Fibroblast of upper back skin (primary cell): ENCODE data around the gene GRM4.
A peak's percentile ranks its signal among the peaks of the same experiment; 100 is the strongest.
"Not testable (repeated sequence)": the region's sequence is repeated elsewhere in the genome, so short reads cannot be mapped to it uniquely, and the experiment has no call there.

Experiments used
- DNase-seq: peaks from one replicate; pipeline ENCODE4 v3.0.0-alpha.2; 2013

The GRM4 gene

DNA sequence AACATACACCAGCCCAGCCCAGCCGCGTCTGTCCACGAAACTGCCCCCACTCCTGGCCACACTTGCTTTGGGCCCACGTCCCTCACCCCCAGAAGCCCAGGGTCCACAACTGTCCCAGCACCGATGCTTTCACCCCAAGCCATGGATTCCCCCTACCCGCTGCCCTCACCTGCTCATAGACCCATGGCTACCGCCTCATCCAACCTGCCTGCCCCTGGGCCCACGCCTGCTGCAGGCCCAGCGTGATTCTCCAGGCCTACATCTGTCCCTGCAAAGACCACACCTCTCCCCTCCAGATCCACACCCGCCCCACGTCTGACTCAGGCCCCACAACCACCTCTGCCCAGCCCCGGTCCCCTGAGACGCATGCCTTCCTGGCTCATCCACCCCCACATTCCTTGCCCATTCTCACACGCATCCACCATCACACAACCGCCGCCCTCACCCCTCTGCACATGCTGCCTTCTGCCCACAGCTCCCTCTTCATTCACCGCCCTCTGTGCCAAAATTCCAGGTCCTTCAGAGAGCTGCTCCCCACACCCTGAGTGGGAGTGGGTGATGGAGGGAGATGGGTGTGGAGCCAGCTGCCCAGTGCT, 86.7 kb downstream of the GRM4 start:
- DNase-seq, result peak; percentile 39

DNA sequence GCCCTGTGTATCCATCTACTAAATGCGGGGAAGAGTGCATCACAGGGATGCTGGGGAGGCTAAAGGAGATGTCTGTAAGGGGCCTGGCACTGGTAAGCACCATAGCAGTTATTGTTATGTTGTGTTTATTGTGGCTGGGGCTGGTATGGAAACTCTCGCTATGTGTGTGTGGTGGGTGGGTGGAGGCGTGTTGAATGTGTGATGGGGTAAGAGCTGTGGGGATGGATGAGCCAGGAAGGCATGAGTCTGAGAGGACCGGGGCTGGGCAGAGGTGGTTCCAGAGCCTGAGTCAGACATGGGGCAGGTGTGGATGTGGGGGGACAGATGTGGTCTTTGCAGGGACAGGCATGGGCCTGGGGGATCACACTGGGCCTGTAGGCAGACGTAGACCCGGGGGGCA, 88.1 kb downstream of the GRM4 start:
- no peak for DNase-seq

GRCh38 chr6:34057191-34057590, 88.7 kb downstream of the GRM4 start:
- DNase-seq, result no peak

DNA sequence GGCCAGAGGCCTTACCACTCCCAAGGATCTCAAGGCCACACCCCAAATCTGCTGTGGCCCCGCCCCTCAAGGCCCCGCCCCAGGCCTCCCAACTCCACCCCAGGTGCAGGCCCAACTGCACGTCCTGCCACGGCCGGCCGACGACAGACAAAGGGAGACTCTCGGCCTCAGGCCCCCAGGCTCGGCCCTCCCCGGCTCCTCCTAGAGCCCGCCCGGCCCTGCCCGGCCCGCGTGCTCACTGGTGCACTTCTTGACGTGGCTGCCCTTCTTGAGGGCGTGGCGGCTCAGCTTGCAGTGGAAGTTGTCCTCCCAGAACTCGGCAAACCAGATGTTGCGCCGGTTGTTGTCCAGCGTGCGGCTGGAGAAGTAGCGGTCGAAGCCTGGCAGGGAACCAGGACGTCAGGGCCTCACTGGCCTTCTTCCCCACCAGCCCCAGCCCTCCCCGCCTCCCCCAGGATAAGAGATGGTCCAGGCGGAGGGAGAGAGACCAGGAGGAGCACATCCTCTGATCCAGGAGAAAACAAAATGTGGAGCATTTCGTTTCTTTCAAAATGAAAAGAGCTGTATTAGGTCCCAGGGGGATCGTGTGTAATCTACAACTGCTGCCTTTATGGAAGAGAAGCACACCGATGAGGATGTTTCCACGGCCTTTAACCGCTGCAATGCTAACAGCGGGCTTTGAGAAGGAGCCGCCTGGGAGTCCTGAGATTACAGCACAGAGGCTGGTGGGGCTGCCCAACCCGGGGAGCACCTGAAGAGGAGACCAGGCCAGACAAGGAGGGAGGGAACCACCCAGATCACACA, 89.4 kb downstream of the GRM4 start:
- DNase-seq, result peak; percentile 65

DNA sequence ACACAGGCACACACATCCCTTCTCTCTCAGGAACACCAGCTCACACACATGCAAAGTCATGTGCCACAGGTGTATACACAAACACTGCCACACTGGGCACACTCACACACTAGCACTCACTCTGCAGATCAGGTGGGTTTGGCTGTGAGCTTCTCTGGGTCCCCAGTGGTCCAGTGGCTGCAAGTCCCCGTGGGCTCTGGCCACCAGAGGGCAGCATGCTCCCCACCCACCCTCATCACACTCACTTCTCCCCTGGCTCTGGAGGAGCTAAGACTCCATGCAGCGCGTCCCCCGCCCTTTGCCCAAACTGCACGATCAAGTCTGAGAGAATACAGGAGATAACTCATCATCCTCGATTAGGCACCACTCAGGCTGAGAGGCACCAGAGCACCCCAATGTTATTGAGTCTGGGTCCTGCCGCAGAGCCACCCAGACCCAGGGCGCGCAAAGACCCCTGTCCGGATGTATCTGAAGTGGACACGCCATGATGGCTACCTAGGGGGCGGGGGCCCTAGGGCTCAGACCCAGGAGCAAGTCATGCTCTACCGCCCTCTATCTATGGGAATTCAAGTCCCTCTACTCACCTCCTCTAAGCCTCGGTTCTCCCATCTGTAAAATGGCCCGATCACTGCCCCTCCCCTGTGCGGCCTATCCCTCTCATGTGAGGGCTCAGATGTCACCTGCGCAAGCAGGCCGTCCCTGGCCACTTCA, 90.5 kb downstream of the GRM4 start:
- DNase-seq, result peak; percentile 53

DNA sequence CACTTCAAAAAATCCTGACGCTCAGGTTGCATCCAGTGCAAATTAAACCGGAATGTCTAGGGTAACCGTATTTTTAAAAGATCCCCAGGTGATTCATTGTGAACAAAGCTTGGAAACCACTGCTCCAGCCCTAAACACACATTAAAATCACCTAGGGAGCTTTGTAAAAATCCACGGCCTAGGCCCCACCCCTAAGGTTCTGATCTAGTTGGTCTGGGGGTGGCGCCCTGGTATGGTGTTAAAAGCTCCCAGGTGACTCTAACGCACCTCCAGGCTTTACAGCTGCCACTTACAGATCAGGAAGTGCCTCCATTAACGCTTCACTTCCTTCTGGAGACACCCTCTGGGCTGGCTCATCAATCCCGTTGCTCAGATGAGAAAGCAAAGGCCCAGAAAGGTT, 92.2 kb downstream of the GRM4 start:
- no peak for DNase-seq

GRCh38 chr6:34052918-34053608, 92.8 kb downstream of the GRM4 start:
- DNase-seq, result no peak

DNA sequence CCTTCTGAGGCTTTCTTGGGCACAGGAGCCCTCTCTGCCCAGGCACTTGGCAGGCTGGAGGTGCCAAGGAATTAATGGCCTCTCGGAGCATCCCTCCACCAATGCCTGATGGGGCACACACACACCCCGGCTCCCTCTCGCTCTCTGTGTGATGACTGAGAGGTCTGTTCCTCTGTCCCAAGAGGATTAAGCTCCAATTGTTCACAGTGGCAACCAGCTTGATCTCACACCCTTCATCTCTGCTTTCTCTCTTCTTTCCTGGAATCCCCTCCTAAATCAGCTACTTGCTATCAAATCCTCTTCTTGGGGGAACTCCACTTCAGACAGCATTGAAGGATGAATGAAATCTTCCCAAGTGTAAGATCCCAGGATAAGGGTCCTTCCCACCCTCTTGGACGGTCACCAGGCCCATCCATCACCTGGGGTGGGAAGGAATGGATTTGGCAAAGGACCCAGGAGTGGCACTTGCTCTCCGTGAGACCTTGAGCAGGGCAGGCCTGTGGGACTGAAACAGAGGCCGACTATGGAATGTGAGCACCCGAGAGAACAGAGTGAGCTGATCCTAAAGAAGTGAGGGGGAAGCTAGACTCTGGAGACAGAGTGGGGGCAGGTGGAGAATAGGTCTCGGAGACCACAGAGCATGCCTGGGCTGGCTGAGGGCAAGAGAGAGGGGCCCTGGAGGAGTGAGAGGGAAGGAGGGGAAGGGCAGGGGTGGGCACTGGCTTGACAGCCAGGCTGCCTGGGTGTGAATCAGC, 93.6 kb downstream of the GRM4 start:
- DNase-seq, result no peak

GRCh38 chr6:34051331-34051919, 94.5 kb downstream of the GRM4 start:
- DNase-seq, result no peak

GRCh38 chr6:34050691-34051090, 95.2 kb downstream of the GRM4 start:
- no peak for DNase-seq

GRCh38 chr6:34049395-34050342, 96.2 kb downstream of the GRM4 start:
- no peak for DNase-seq

DNA sequence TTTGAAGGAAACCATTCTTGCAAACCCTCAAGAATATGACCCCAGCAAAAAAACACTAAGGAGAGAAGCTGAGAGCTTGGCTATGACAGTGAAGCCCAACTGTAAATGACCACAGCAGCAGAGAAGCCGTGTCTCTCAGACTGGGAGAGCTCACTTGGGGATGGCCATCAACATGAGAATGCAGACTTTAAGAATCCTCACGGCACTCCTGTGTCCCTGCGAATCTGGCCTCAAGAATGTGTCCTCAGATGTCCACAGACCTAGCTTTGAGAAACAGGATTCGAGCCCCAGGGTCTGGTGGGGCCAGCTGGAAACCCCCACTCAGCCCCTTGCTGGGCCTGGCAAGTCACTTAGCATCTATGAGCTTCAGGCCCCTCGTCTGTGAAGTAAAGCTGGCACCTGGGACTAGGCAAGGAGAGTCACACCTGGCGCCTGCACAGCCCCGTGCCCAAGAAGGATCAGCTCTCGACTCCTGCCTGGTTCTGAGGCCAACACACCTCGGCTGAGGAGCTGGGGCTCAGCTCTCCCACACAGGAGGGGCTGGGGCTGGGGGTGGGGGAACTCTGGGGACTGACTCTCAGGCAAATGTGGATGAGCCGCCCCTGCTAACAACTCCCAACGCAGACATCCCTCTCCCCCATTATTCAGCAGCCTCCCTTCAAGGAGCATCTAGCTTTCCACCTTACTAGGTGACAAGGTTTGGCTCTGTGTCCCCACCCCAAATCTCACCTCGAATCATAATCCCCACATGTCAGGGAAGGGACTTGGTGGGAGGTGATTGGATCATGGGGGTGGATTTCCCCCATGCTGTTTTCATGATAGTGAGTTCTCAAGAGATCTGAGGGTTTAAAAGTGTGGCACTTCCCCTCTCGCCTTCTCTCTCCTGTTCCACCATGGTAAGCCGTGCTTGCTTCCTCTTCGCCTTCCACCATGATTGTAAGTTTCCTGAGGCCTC, 97.7 kb downstream of the GRM4 start:
- DNase-seq, result no peak

GRCh38 chr6:34046617-34047016, 99.3 kb downstream of the GRM4 start:
- no peak for DNase-seq

DNA sequence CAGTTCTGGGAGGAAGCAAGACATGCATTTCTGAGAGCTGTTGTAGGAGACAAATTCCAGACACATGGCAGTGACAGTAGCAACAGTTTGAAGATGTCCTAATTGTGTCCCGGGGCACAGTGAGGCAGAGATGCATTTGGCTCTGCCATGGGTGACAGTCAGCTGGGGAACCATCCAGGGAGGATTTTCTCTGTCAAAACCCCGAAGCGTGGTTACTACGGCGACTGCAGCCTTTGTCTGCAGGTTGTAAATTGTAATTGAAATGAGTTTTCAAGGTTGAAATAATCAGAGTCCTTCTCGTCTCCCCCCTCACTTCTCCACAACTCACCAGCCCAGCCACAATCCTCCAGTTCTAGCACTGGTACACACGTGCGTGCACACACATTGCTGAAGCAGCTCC, 100.1 kb downstream of the GRM4 start:
- DNase-seq, result no peak

DNA sequence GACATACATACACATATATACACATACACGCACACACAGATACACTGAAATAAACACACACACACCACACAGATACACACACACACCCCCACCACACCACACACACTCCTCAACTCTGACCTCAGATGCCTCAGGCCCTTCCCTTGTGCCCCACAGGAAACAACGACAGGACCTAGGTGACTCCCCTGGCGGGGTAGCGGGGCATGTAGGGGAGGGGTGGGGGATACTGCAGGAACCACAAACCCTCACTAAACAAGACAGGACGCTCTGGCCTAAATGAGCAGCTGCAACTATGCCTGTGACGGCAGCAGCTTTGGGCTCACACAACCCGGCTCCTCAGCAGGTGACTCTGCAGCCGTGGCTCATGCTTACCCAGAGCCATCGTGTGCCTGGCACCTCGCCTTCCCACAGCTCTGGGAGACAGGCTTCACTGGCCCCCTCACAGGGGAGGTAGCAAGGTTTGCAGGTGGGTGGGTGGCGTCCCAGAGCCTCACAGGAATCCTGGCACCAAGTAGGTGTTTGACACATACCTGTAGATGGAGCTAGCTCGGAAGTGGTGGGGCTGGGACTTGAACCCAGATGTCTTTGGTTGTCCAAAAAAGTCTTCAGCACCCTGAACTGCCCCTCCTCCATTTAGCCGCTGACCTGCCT, 100.8 kb downstream of the GRM4 start:
- no peak for DNase-seq

DNA sequence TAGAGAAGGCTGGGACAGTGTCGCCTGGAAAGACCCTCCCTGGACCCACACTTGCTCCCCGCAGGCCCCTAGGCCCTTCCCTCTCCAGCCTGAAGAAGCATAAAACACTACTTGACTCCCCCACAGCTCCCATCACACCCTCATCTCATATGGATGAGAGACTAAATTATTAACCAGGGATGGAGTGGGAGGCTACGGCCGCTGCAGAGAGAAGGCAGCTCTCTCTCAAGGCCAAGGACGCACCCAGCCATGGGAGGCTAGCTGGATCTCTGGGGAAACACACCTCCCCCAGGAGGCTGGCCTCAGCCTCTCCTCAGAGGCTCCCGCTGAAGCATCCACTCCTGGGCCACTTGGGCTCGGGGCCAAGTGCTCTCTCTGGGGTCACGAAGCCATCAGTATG, 102.5 kb downstream of the GRM4 start:
- DNase-seq, result no peak

DNA sequence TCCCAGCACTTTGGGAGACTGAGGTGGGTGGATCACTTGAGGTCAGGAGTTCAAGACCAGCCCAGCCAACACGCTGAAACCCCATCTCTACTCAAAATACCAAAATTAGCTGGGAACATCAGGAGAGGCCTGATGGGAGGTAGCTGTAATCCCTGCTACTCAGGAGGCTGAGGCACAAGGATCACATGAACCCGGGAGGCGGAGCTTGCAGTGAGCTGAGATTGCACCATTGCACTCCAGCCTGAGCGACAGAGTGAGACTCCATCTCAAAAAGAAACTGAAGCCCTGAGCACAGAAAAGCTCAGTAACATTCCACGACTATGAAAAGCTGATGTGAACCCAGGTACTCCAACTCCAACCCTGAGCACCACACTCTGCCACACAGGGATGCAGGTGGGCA, 103.9 kb downstream of the GRM4 start:
- DNase-seq, result not testable (repeated sequence)

- no peak for DNase-seq
Observed at GRCh38 chr6:34041385-34041784, 104.5 kb downstream of the GRM4 start.

DNA sequence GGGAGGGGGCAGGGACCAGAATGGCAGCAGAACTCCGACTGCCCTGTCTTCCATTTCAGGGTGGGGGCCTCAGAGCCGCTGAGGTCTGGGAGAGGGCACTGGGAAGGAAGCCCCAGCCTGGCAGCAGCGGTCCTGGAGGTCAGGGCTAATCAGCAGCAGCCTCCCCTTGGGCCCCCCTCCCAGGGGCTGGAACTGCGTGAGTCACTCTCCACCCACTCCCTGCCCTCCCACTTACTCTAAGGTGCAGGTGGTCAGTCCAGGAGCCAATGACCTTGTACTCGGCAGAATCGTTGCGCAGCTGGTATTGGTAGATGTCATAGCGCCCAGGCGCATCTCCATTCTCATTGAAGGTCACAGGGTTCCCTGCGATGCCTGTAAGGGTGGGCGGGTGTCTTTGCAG, 105.9 kb downstream of the GRM4 start:
- DNase-seq, result no peak
